ENCODE results near the gene FBLN2.

The FBLN2 gene

GRCh38 chr3:13652728-13653127 lies 103.8 kb downstream of the FBLN2 start:
- no peak overlapping the region for H3K27ac ChIP-seq
- no peak for TF ChIP-seq ZFX (IDR thresholded peaks at IDR 0.05; ENCODE audit: borderline replicate concordance)
- TF ChIP-seq CTCF (IDR thresholded peaks at IDR 0.05), result no peak

- no peak for TF ChIP-seq ZFX (IDR thresholded peaks at IDR 0.05; ENCODE audit: borderline replicate concordance)
These were observed 104.8 kb downstream of the FBLN2 start for GRCh38 chr3:13653631-13654279.

GRCh38 chr3:13654330-13655060 lies 105.6 kb downstream of the FBLN2 start:
- TF ChIP-seq CTCF (IDR thresholded peaks at IDR 0.05) (no peak), ZFX (IDR thresholded peaks at IDR 0.05; ENCODE audit: borderline replicate concordance) (no peak)
- no peak overlapping the region for H3K27ac ChIP-seq

More at GRCh38 chr3:13653631-13654279, 104.8 kb downstream of the FBLN2 start:
- H3K27ac ChIP-seq, result no peak overlapping the region

- no peak overlapping the region for H3K27ac ChIP-seq
- TF ChIP-seq ZFX (IDR thresholded peaks at IDR 0.05; ENCODE audit: borderline replicate concordance), result no peak
- peak; percentile 91 for TF ChIP-seq CTCF (IDR thresholded peaks at IDR 0.05)
These were observed 106.4 kb downstream of the FBLN2 start for GRCh38 chr3:13655061-13655913.

GRCh38 chr3:13656584-13657301 lies 107.8 kb downstream of the FBLN2 start:
- no peak overlapping the region for H3K27ac ChIP-seq
- no peak for TF ChIP-seq CTCF (IDR thresholded peaks at IDR 0.05)
- no peak for TF ChIP-seq ZFX (IDR thresholded peaks at IDR 0.05; ENCODE audit: borderline replicate concordance)

GRCh38 chr3:13657660-13658435 lies 108.9 kb downstream of the FBLN2 start:
- TF ChIP-seq ZFX (IDR thresholded peaks at IDR 0.05; ENCODE audit: borderline replicate concordance) (no peak), CTCF (IDR thresholded peaks at IDR 0.05) (peak; percentile 94)
- no peak overlapping the region for H3K27ac ChIP-seq

Data from 22Rv1 (cell line).